ENCODE data around the gene PCNX2. TPM values are rescaled to one million over a fixed set of nuclear protein-coding genes. Genes with fewer than 3 reads are reported as not detected.
A peak's percentile ranks its signal among the peaks of the same experiment; 100 is the strongest.

Gene PCNX2
- total RNA-seq, 1 experiment from 2014 or later = 15.3 TPM

DNA sequence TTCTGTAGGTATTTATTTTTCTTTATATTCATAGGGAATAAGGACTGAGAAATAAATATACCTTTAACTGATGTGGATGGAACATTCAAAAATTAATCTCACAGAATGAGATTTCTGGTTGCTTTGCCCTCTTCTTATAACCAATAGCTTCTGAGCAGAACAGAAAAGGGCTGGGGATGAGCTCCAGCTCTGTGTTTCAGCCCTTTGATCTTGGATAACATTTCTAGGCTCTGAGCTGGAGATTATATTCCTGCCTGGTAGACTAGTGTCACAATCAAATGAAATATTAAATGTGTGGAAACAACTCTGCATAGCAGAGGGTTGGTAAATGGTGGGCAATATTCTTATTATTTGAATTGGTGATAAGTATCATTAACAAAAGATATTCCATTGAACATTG is 46.6 kb upstream of the PCNX2 start:
- Histone ChIP-seq H2AFZ (ENCODE audit: low read depth, low read length, poor library complexity, severe bottlenecking) (no peak overlapping the region), H3K36me3 (ENCODE audit: control insufficient read depth in 1 of 2, insufficient read depth in 2 of 2, low read length in 2 of 2) (no peaks in the 10 kb centered on the region), H3K9ac (ENCODE audit: low read length) (no peak overlapping the region), H3K4me2 (ENCODE audit: low read length) (no peak overlapping the region), H3K9me2 (ENCODE audit: insufficient read depth) (no peaks in the 10 kb centered on the region), H3K4me3 (replicated peaks in 1 of 2; ENCODE audit: low read depth in 1 of 2, low read length in 2 of 2) (no peak overlapping the region), H3K27me3 (ENCODE audit: insufficient read depth, low read length) (no peaks in the 10 kb centered on the region), H4K20me1 (ENCODE audit: insufficient read depth) (peaks cover 16% of the 10 kb centered on the region; the same call in 1 of the 2 replicates), H3K4me1 (ENCODE audit: control insufficient read depth in 1 of 2, insufficient read depth in 2 of 2, low read length in 2 of 2) (peaks cover 4 to 20% of the 10 kb centered on the region in 2 experiments; a peak in 2 of 4 replicates), H3K9me3 (ENCODE audit: control insufficient read depth in 1 of 2, insufficient read depth in 1 of 2, low read depth in 1 of 2, low read length in 2 of 2) (no peaks in the 10 kb centered on the region), H3K27ac (ENCODE audit: low read depth, low read length) (no peak overlapping the region), H3K79me2 (ENCODE audit: insufficient read depth, low read length) (peaks cover 77% of the 10 kb centered on the region)
- POLR2A ChIA-PET = no interaction called here
- RAD21 ChIA-PET (ENCODE audit: low non-redundant PET in 1 of 2, low total read pairs in 2 of 2, uncharacterized antibody in 2 of 2, unreplicated experiment in 2 of 2) = no interaction called here
- no peak for TF ChIP-seq RAD21 (IDR thresholded peaks at IDR 0.05; ENCODE audit: low read depth)
- CTCF ChIA-PET = interaction anchor here (1.5 kb wide), 1 partner anchor 22 kb away, joined by 3 read pairs; no protein-coding TSS in a partner anchor
- BruUV-seq (replicated peaks) = no TSS peak
- DNase-seq (ENCODE audit: low read depth, low spot score) (no peak), ATAC-seq (no peak)
- intact Hi-C loops (cut with micrococcal nuclease) = no loop called here

DNA sequence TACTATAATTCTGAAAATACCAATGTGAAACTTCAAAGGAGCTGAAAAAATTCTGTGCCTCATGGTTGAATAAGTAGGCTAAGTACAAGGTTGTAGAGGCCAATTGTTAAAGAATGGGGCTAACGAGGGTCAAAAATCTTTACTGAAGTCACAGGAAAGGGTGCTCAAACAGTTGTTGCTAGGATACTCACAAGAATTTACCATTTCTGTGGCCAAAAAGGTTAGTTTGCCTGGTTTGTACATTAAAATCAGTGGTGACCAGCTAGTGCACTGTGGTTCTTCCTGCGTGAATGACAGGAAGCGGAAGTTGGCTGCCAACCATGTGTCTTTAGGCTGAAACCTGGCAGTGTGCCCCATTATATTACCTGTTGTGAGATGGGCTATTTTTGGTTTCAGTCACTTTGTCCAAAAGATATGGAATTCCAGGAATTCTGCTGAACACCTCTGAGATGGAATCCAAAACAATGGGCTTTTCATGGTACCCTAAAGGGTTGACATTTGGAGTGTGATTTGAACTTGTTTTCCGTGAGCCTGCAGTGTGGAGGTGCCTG is 45.5 kb upstream of the PCNX2 start:
- Histone ChIP-seq H3K9me2 (ENCODE audit: insufficient read depth) (no peaks in the 10 kb centered on the region), H3K4me2 (ENCODE audit: low read length) (peak overlapping the region; percentile 13; the same call in 1 of the 2 replicates), H3K4me1 (ENCODE audit: control insufficient read depth in 1 of 2, insufficient read depth in 2 of 2, low read length in 2 of 2) (peaks cover 4 to 20% of the 10 kb centered on the region in 2 experiments; a peak in 2 of 4 replicates), H3K9me3 (ENCODE audit: control insufficient read depth in 1 of 2, insufficient read depth in 1 of 2, low read depth in 1 of 2, low read length in 2 of 2) (no peaks in the 10 kb centered on the region), H3K27me3 (ENCODE audit: insufficient read depth, low read length) (no peaks in the 10 kb centered on the region), H3K36me3 (ENCODE audit: control insufficient read depth in 1 of 2, insufficient read depth in 2 of 2, low read length in 2 of 2) (no peaks in the 10 kb centered on the region), H3K4me3 (replicated peaks in 1 of 2; ENCODE audit: low read depth in 1 of 2, low read length in 2 of 2) (no peak overlapping the region), H2AFZ (ENCODE audit: low read depth, low read length, poor library complexity, severe bottlenecking) (no peak overlapping the region), H3K9ac (ENCODE audit: low read length) (no peak overlapping the region), H4K20me1 (ENCODE audit: insufficient read depth) (peaks cover 9% of the 10 kb centered on the region; the same call in 1 of the 2 replicates), H3K79me2 (ENCODE audit: insufficient read depth, low read length) (peaks cover 79% of the 10 kb centered on the region), H3K27ac (ENCODE audit: low read depth, low read length) (no peak overlapping the region)
- ChIA-PET RAD21 (ENCODE audit: low non-redundant PET in 1 of 2, low total read pairs in 2 of 2, uncharacterized antibody in 2 of 2, unreplicated experiment in 2 of 2) (no interaction called here), POLR2A (no interaction called here), CTCF (no interaction called here)
- DNase-seq (ENCODE audit: low read depth, low spot score) (no peak), ATAC-seq (peak; percentile 53; the same call in 1 of the 2 replicates)
- no TSS peak for BruUV-seq (replicated peaks)
- intact Hi-C loops (cut with micrococcal nuclease) = no loop called here
- TF ChIP-seq, protein P1, sequence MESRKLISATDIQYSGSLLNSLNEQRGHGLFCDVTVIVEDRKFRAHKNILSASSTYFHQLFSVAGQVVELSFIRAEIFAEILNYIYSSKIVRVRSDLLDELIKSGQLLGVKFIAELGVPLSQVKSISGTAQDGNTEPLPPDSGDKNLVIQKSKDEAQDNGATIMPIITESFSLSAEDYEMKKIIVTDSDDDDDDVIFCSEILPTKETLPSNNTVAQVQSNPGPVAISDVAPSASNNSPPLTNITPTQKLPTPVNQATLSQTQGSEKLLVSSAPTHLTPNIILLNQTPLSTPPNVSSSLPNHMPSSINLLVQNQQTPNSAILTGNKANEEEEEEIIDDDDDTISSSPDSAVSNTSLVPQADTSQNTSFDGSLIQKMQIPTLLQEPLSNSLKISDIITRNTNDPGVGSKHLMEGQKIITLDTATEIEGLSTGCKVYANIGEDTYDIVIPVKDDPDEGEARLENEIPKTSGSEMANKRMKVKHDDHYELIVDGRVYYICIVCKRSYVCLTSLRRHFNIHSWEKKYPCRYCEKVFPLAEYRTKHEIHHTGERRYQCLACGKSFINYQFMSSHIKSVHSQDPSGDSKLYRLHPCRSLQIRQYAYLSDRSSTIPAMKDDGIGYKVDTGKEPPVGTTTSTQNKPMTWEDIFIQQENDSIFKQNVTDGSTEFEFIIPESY (IDR thresholded peaks at IDR 0.05; ENCODE audit: extremely low read depth, insufficient replicate concordance, low read length) = no peak
- TF ChIP-seq, protein P2, sequence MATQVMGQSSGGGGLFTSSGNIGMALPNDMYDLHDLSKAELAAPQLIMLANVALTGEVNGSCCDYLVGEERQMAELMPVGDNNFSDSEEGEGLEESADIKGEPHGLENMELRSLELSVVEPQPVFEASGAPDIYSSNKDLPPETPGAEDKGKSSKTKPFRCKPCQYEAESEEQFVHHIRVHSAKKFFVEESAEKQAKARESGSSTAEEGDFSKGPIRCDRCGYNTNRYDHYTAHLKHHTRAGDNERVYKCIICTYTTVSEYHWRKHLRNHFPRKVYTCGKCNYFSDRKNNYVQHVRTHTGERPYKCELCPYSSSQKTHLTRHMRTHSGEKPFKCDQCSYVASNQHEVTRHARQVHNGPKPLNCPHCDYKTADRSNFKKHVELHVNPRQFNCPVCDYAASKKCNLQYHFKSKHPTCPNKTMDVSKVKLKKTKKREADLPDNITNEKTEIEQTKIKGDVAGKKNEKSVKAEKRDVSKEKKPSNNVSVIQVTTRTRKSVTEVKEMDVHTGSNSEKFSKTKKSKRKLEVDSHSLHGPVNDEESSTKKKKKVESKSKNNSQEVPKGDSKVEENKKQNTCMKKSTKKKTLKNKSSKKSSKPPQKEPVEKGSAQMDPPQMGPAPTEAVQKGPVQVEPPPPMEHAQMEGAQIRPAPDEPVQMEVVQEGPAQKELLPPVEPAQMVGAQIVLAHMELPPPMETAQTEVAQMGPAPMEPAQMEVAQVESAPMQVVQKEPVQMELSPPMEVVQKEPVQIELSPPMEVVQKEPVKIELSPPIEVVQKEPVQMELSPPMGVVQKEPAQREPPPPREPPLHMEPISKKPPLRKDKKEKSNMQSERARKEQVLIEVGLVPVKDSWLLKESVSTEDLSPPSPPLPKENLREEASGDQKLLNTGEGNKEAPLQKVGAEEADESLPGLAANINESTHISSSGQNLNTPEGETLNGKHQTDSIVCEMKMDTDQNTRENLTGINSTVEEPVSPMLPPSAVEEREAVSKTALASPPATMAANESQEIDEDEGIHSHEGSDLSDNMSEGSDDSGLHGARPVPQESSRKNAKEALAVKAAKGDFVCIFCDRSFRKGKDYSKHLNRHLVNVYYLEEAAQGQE (IDR thresholded peaks at IDR 0.05; ENCODE audit: low read depth) = no peak
- TF ChIP-seq FOSL1 (IDR thresholded peaks at IDR 0.05; ENCODE audit: low read depth) = no peak
- TF ChIP-seq RAD21 (IDR thresholded peaks at IDR 0.05; ENCODE audit: low read depth) = no peak
- TF ChIP-seq POLR2AphosphoS5 (IDR thresholded peaks at IDR 0.05; ENCODE audit: low read depth, low read length) = no peak
- TF ChIP-seq, protein P3, sequence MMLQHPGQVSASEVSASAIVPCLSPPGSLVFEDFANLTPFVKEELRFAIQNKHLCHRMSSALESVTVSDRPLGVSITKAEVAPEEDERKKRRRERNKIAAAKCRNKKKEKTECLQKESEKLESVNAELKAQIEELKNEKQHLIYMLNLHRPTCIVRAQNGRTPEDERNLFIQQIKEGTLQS (IDR thresholded peaks at IDR 0.05) = no peak
- no peak for TF ChIP-seq EZH2phosphoT487 (IDR thresholded peaks at IDR 0.05; ENCODE audit: borderline replicate concordance)
- TF ChIP-seq, protein P4, sequence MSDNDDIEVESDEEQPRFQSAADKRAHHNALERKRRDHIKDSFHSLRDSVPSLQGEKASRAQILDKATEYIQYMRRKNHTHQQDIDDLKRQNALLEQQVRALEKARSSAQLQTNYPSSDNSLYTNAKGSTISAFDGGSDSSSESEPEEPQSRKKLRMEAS (IDR thresholded peaks at IDR 0.05) = no peak
- TF ChIP-seq, protein P5, sequence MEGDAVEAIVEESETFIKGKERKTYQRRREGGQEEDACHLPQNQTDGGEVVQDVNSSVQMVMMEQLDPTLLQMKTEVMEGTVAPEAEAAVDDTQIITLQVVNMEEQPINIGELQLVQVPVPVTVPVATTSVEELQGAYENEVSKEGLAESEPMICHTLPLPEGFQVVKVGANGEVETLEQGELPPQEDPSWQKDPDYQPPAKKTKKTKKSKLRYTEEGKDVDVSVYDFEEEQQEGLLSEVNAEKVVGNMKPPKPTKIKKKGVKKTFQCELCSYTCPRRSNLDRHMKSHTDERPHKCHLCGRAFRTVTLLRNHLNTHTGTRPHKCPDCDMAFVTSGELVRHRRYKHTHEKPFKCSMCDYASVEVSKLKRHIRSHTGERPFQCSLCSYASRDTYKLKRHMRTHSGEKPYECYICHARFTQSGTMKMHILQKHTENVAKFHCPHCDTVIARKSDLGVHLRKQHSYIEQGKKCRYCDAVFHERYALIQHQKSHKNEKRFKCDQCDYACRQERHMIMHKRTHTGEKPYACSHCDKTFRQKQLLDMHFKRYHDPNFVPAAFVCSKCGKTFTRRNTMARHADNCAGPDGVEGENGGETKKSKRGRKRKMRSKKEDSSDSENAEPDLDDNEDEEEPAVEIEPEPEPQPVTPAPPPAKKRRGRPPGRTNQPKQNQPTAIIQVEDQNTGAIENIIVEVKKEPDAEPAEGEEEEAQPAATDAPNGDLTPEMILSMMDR (IDR thresholded peaks at IDR 0.05 in 2 of 3, conservative IDR thresholded peaks at IDR 0.05 in 1 of 3; ENCODE audit: borderline replicate concordance in 1 of 3, insufficient read depth in 1 of 3, low read depth in 2 of 3, low read length in 2 of 3) = no peak
- no peak for TF ChIP-seq TCF7L2 (IDR thresholded peaks at IDR 0.05; ENCODE audit: borderline replicate concordance, extremely low read depth, insufficient read depth, insufficient read length)

Measured in HCT116 (cell line).